Measurements from ENCODE around the gene KRT6A. TPM values are rescaled to one million over a fixed set of nuclear protein-coding genes. Genes with fewer than 3 reads are reported as not detected.

KRT6A gene
- total and polyA plus RNA-seq, 2 experiments from 2014 or later: not detected

GRCh38 chr12:52530366-52530765 lies 37.3 kb upstream of the KRT6A start:
- Histone ChIP-seq H3K9ac (no peak overlapping the region), H3K27me3 (replicated peaks; ENCODE audit: insufficient read depth) (0 out of 2 replicates have a peak, but pooled peaks cover 11% of the 10 kb centered on the region), H3K9me2 (ENCODE audit: insufficient read depth) (no peaks in the 10 kb centered on the region), H3K27ac (no peak overlapping the region), H3K9me3 (ENCODE audit: low read depth) (no peaks in the 10 kb centered on the region), H3K4me1 (ENCODE audit: insufficient read depth) (no peaks in the 10 kb centered on the region), H3K4me2 (ENCODE audit: unreplicated experiment) (no peak overlapping the region), H3K79me2 (ENCODE audit: insufficient read depth) (no peaks in the 10 kb centered on the region), H2AFZ (no peak overlapping the region), H3K36me3 (ENCODE audit: low read depth) (no peaks in the 10 kb centered on the region), H4K20me1 (ENCODE audit: insufficient read depth) (no peaks in the 10 kb centered on the region), H3K4me3 (no peak overlapping the region), H3F3A (ENCODE audit: insufficient read depth) (no peaks in the 10 kb centered on the region)
- no peak for TF ChIP-seq EZH2phosphoT487 (IDR thresholded peaks at IDR 0.05; ENCODE audit: insufficient read depth, low read depth)
- no peak for TF ChIP-seq EZH2 (IDR thresholded peaks at IDR 0.05; ENCODE audit: insufficient read depth, poor library complexity, severe bottlenecking)
- no peak for DNase-seq
- WGBS, 2 experiments (ENCODE audit: low coverage in 1 of 2, low lambda C conversion rate in 2 of 2, missing lambda C conversion rate in 2 of 2): 32 to 36% methylated on average over 2 of the region's 2 CpGs
- in situ Hi-C loops (cut with MboI): no loop called here

DNA sequence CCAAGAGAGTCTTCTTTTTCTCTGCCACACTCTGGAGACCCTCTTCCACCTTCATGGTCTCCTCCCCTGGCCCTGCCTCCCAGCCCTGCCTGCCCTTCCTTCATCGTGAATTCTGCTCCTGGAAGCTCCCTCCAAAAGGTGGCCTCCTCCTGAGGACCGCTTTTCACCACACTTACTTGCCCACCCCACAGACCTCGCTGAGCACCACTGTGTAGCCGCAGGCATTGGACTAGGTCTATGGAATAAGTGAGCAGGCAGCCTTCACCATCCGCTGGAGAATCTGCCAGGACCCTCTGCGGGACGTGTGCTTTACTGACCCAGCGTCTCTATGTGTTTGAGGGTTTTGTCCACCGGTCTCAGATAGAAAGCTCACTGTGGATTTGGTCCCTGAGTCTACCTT lies 36.8 kb upstream of the KRT6A start:
- H3F3A ChIP-seq (ENCODE audit: insufficient read depth): no peaks in the 10 kb centered on the region
- H3K27me3 ChIP-seq (replicated peaks; ENCODE audit: insufficient read depth): 0 out of 2 replicates have a peak, but pooled peaks cover 14% of the 10 kb centered on the region
- no peak overlapping the region for H3K4me3 ChIP-seq
- no peaks in the 10 kb centered on the region for H3K9me3 ChIP-seq (ENCODE audit: low read depth)
- WGBS, 2 experiments (ENCODE audit: low coverage in 1 of 2, low lambda C conversion rate in 2 of 2, missing lambda C conversion rate in 2 of 2): 71 to 73% methylated on average over 9 of the region's 9 CpGs
- no peak overlapping the region for H3K4me2 ChIP-seq (ENCODE audit: unreplicated experiment)
- H2AFZ ChIP-seq: no peak overlapping the region
- H3K9ac ChIP-seq: no peak overlapping the region
- TF ChIP-seq EZH2phosphoT487 (IDR thresholded peaks at IDR 0.05; ENCODE audit: insufficient read depth, low read depth): no peak
- TF ChIP-seq EZH2 (IDR thresholded peaks at IDR 0.05; ENCODE audit: insufficient read depth, poor library complexity, severe bottlenecking): no peak
- in situ Hi-C loops (cut with MboI): no loop called here
- no peak for DNase-seq
- H3K79me2 ChIP-seq (ENCODE audit: insufficient read depth): no peaks in the 10 kb centered on the region
- no peaks in the 10 kb centered on the region for H3K9me2 ChIP-seq (ENCODE audit: insufficient read depth)
- H3K36me3 ChIP-seq (ENCODE audit: low read depth): no peaks in the 10 kb centered on the region
- no peaks in the 10 kb centered on the region for H4K20me1 ChIP-seq (ENCODE audit: insufficient read depth)
- H3K4me1 ChIP-seq (ENCODE audit: insufficient read depth): no peaks in the 10 kb centered on the region
- H3K27ac ChIP-seq: no peak overlapping the region

GRCh38 chr12:52529417-52529816 lies 36.4 kb upstream of the KRT6A start:
- Histone ChIP-seq H3K4me1 (ENCODE audit: insufficient read depth) (no peaks in the 10 kb centered on the region), H3K9ac (no peak overlapping the region), H3F3A (ENCODE audit: insufficient read depth) (no peaks in the 10 kb centered on the region), H3K36me3 (ENCODE audit: low read depth) (no peaks in the 10 kb centered on the region), H3K4me2 (ENCODE audit: unreplicated experiment) (no peak overlapping the region), H2AFZ (no peak overlapping the region), H3K4me3 (no peak overlapping the region), H3K79me2 (ENCODE audit: insufficient read depth) (no peaks in the 10 kb centered on the region), H3K27ac (no peak overlapping the region), H3K9me2 (ENCODE audit: insufficient read depth) (no peaks in the 10 kb centered on the region), H3K27me3 (replicated peaks; ENCODE audit: insufficient read depth) (0 out of 2 replicates have a peak, but pooled peaks cover 18% of the 10 kb centered on the region), H3K9me3 (ENCODE audit: low read depth) (no peaks in the 10 kb centered on the region), H4K20me1 (ENCODE audit: insufficient read depth) (no peaks in the 10 kb centered on the region)
- TF ChIP-seq EZH2phosphoT487 (IDR thresholded peaks at IDR 0.05; ENCODE audit: insufficient read depth, low read depth) (no peak), EZH2 (IDR thresholded peaks at IDR 0.05; ENCODE audit: insufficient read depth, poor library complexity, severe bottlenecking) (no peak)
- DNase-seq: no peak
- WGBS, 2 experiments (ENCODE audit: low coverage in 1 of 2, low lambda C conversion rate in 2 of 2, missing lambda C conversion rate in 2 of 2): 47 to 53% methylated on average over 2 of the region's 2 CpGs
- in situ Hi-C loops (cut with MboI): no loop called here

- H3K36me3 ChIP-seq (ENCODE audit: low read depth): no peaks in the 10 kb centered on the region
- no peak overlapping the region for H3K27ac ChIP-seq
- no peaks in the 10 kb centered on the region for H4K20me1 ChIP-seq (ENCODE audit: insufficient read depth)
- H3F3A ChIP-seq (ENCODE audit: insufficient read depth): no peaks in the 10 kb centered on the region
- in situ Hi-C loops (cut with MboI): no loop called here
- no peak overlapping the region for H2AFZ ChIP-seq
- H3K9me3 ChIP-seq (ENCODE audit: low read depth): no peaks in the 10 kb centered on the region
- no peak overlapping the region for H3K9ac ChIP-seq
- DNase-seq: no peak
- no peak overlapping the region for H3K4me3 ChIP-seq
- H3K79me2 ChIP-seq (ENCODE audit: insufficient read depth): no peaks in the 10 kb centered on the region
- WGBS, 2 experiments (ENCODE audit: low coverage in 1 of 2, low lambda C conversion rate in 2 of 2, missing lambda C conversion rate in 2 of 2): 50 to 51% methylated on average over 7 to 8 of the region's 8 CpGs
- no peak for TF ChIP-seq EZH2 (IDR thresholded peaks at IDR 0.05; ENCODE audit: insufficient read depth, poor library complexity, severe bottlenecking)
- TF ChIP-seq EZH2phosphoT487 (IDR thresholded peaks at IDR 0.05; ENCODE audit: insufficient read depth, low read depth): no peak
- no peak overlapping the region for H3K4me2 ChIP-seq (ENCODE audit: unreplicated experiment)
- H3K4me1 ChIP-seq (ENCODE audit: insufficient read depth): no peaks in the 10 kb centered on the region
- no peaks in the 10 kb centered on the region for H3K9me2 ChIP-seq (ENCODE audit: insufficient read depth)
- H3K27me3 ChIP-seq (replicated peaks; ENCODE audit: insufficient read depth): peaks cover 19% of the 10 kb centered on the region; the same call in 1 of the 2 replicates
These were observed 35.6 kb upstream of the KRT6A start for GRCh38 chr12:52528641-52529143.

All from GM23248 (cell line).